GM21381 (cell line): Measurements from ENCODE around the gene PSMB2.

Experiments
- ATAC-seq: cut with Tn5 transposase; IDR thresholded peaks from one replicate; pipeline ENCODE4 v1.9.1; 2021; ENCODE audit warnings: mild to moderate bottlenecking, moderate library complexity; ENCODE audit not compliant: unreplicated experiment

Gene PSMB2

DNA sequence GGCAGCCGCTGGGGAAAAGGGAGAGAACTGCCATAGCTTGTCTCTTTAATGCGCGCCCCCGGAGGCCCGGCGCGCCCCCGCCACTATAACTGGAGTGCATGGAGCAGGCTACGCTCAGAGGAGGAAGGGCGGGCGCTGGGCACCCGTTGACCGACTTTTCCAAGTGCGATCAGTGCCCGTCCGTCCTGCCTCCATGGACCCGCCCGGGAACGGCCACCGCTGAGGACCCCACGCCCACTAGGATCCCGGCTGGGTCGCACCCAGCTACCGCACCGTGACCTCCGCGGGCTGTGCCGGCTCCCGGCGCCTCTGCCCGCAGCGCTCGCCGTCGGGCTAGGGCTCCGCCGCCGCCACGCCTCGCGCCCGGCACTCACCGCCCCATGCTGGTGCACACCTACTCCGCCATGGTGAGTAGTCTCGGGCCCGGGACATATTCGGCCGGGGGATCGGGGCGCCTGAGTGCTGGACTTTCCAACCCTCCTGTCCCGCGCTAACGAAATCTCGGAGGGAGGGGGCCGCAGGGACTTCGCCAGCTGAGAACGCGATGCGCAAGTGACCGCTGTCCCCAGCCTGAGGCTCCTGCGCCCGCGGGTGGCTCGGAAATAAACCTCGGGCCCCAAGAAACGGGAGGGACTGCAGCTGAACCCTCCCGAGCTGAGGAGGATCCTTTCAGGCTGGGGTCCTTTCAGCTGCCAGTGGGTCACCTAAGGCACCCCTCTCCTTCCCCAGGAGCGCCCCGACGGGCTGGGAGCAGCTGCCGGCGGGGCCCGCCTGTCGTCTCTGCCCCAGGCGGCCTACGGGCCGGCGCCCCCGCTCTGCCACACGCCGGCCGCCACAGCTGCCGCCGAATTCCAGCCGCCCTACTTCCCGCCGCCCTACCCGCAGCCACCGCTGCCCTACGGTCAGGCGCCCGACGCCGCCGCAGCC, 67.9 kb downstream of the PSMB2 start, which contains the start of gene TFAP2E:
Gene TFAP2E, plus strand, starts transcription at position 117 of the 927 bp plus-strand sequence. Its CDS starts 264 bp downstream, at position 381.
- ATAC-seq = no peak

DNA sequence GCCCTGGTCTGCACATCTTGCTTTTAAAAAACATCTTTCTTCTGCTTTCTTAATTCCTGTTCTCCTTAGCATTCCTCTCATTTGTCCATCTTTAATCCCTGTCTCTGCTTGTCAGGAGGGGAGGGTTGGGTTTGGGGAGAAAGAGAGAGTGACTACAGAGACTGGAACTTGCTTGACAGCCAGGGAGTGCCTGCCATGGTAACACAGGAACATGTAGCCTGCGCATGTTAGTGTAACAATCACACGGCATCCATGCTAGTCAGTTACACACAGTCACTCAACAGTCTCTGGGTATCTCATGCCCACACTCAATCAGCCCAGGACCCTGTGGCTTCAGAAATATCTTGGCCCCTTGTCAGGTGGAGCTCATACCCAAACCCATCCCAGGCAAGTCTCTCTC, 69.0 kb downstream of the PSMB2 start:
- ATAC-seq = no peak

GRCh38 chr1:35571263-35571662, 70.1 kb downstream of the PSMB2 start:
- no peak for ATAC-seq

- no peak for ATAC-seq
Measured at GRCh38 chr1:35570589-35571137, 70.7 kb downstream of the PSMB2 start.

DNA sequence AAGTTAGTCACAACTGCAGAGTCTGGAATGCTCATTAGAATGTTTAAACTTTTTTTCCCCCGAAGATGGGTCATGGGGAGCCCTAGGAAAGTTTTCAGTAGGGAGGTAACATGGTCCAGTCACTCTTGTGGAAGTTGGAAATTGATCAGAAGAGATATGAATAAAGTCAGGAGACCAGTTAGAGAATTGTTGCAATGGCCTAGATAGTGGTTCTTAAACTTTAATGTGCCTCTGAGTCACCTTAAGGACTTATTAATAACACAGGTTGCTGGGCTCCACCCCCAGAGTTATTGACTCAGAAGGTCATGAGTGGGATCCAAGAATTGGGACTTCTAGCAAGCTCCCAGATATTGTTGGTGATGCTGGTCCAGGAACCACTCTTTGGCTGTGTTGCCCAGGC, 71.4 kb downstream of the PSMB2 start:
- no peak for ATAC-seq

GRCh38 chr1:35568975-35569395, 72.3 kb downstream of the PSMB2 start:
- no peak for ATAC-seq

- no peak for ATAC-seq
Measured at GRCh38 chr1:35567947-35568558, 73.3 kb downstream of the PSMB2 start.

- no peak for ATAC-seq
Measured at GRCh38 chr1:35565742-35566133, 75.6 kb downstream of the PSMB2 start.

DNA sequence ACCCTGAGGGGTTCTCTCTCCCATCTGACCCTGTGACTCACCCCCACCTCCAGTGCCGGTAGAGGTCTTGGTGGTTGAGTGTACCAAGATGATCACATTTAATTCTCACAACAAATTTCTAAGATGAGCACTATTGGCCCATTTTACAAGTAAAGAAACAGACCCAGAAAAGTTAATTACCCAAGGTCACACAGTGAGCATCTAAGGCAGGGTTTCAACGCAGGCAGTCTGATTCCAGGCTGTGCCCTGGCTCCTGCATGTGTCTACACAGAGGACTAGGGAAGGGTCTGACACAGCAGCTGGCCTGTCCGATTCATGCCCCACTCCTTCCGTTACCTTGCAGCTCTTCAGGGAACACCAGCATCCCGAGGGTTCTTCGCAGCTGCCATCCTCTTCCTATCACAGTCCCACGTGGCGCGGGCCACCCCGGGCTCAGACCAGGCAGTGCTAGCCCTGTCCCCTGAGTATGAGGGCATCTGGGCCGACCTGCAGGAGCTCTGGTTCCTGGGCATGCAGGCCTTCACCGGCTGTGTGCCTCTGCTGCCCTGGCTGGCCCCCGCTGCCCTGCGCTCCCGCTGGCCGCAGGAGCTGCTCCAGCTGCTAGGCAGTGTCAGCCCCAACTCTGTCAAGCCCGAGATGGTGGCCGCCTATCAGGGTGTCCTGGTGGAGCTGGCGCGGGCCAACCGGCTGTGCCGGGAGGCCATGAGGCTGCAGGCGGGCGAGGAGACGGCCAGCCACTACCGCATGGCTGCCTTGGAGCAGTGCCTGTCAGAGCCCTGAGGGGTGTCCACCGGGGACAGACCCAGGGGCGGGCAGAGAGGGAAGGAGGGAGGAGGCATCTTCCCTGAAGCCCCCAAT, 76.2 kb downstream of the PSMB2 start:
- ATAC-seq = no peak

DNA sequence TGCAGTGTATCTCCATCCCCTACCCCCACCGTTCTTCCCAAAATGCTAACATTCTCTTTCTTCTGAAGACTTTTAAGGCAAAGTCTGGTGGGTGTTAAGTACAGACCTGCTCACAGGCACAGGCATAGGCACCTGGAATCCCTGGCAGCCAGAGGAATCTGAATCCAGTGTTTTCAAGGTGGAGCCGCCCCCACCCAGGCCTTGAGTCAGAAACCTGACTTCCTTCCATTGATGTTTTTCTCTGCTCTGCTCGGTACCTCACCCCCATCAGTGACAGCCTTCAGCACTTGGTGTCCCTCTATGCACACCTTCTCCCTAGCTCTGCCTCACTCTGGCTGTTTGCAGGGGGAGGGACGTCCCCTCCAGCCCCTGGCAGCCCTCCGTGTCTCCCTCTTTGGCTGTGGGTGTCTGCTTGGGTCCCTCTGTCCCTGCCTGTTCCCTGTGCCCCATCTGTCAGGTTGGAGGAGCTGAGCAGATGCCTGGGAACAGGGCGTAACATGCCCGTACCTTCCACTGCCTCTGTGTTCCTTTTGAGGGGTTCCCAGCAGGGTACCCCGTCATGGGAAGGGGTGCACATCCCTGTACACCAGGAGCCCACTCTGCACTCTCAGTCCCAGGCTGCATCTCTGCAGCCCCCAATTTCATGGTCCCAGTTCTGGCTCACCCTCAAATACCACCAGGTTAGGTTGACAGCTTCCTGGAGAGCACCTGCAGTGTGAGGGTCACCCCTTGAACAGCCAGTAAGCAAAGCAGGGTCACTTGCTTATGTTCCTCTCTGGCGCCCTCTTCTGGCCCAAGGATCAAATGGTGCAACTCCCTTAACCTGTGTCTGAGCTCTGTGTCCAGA, 77.1 kb downstream of the PSMB2 start:
- ATAC-seq = no peak

GRCh38 chr1:35563166-35563565, 78.2 kb downstream of the PSMB2 start:
- ATAC-seq = no peak

- no peak for ATAC-seq
Measured at GRCh38 chr1:35561972-35562680, 79.2 kb downstream of the PSMB2 start.

DNA sequence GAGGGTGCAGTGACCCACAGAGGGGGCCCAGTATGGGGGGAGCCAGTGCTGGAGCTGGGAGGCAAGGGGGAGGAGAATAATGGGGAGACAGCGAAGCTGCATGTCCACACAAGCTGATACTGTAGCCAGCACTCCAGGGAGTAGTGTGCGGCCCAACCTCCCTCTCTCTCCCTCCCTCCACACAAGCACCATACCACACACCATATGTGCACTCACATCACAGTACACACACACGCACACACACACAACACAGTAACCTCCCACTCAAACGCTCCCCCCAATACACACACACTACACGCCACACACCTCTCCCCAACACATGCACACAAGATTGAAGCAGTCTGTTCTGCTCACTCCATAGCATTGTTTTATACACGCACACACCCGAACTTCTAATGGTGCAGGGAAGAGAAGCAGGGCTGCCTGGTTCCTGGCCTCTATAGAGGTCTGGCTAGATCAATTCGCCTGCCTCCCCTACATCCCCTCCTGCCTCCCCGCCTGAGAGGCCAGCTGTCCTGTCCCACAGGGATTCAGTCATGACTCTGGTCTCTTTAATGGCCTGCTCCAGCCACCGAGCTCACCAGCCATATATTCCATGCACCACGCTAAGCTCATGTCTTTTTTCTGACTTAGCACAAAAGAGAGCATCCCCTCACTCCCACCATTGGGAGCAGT, 79.9 kb downstream of the PSMB2 start:
- ATAC-seq = no peak

GRCh38 chr1:35560256-35561225, 80.8 kb downstream of the PSMB2 start:
- no peak for ATAC-seq

- ATAC-seq = no peak
Measured at GRCh38 chr1:35559317-35559944, 81.9 kb downstream of the PSMB2 start.

DNA sequence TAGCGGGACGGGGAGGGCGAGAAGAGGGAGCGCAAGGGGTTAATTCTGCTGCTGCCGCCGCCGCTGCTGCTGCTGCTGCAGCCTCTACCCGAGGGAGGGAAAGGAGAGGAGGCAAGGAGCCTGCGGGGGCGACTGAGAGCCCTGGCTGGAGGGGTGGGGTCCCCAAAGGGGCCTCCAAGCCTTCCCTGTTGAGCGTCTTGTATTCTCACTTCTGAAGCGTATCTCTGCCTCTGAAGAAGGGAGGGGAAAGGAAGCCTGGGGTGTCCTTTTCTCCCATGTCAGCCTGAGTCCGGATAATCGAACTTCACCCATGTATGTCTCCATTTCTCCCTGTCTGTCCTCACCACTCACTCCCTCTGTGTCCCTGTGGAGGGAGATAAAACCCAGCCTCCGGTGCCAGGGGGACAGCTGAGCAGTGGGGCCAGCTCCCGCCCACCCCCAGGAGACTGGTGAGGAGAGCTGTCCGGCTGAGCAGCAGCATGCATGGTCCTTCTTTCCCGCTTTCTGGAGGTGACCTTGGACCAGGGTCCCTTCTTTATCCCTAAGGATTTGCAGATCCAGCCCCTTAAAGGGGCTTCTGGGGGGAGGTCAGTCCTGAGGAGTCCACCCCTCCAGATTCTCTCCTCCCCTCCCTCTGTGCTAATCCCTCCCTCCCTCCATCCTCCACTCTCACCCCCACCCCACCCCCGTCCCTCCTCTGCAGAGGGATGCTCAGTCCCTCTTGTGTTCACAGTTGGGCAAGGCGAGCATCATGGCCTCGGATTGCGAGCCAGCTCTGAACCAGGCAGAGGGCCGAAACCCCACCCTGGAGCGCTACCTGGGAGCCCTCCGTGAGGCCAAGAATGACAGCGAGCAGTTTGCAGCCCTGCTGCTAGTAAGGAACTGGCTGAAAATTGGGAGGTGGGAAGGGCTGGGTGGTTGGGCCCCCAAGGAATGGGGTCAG, 82.7 kb downstream of the PSMB2 start:
- no peak for ATAC-seq
